ENCODE measurements around the gene PTGDS. TPM values are rescaled to one million over a fixed set of nuclear protein-coding genes. Genes with fewer than 3 reads are reported as not detected.

Gene PTGDS
- polyA plus RNA-seq, 1 donor from 2014 or later: 2.0 TPM

GRCh38 chr9:136995362-136995761, 18.1 kb downstream of the PTGDS start:
- Histone ChIP-seq H2AFZ (ENCODE audit: low read depth, low read length) (no peak overlapping the region), H3K27ac (ENCODE audit: low read length) (no peak overlapping the region), H3K27me3 (ENCODE audit: insufficient read depth, low read depth, low read length) (no peaks in the 10 kb centered on the region), H3K9me2 (ENCODE audit: insufficient read depth, low read length) (no peaks in the 10 kb centered on the region), H3K9me3 (ENCODE audit: low read length) (no peaks in the 10 kb centered on the region), H4K20me1 (ENCODE audit: insufficient read depth) (no peaks in the 10 kb centered on the region), H3K4me3 (ENCODE audit: low read length) (no peak overlapping the region), H3F3A (ENCODE audit: insufficient read depth, low read length, poor library complexity, severe bottlenecking) (no peaks in the 10 kb centered on the region), H3K9ac (ENCODE audit: low read length) (no peak overlapping the region), H3K79me2 (replicated peaks; ENCODE audit: insufficient read depth, low read length) (no peaks in the 10 kb centered on the region), H3K36me3 (ENCODE audit: insufficient read depth, low read length) (no peaks in the 10 kb centered on the region), H3K4me2 (ENCODE audit: low read length) (no peak overlapping the region)
- TF ChIP-seq CTCF (IDR thresholded peaks at IDR 0.05; ENCODE audit: poor library complexity, severe bottlenecking) (no peak), POLR2AphosphoS5 (IDR thresholded peaks at IDR 0.05) (no peak), RAD21 (conservative IDR thresholded peaks at IDR 0.05) (no peak), REST (IDR thresholded peaks at IDR 0.05; ENCODE audit: borderline replicate concordance) (no peak), MXI1 (conservative IDR thresholded peaks at IDR 0.05; ENCODE audit: poor library complexity, severe bottlenecking) (no peak), EP300 (conservative IDR thresholded peaks at IDR 0.05; ENCODE audit: poor library complexity, severe bottlenecking) (no peak), EZH2 (IDR thresholded peaks at IDR 0.05; ENCODE audit: borderline replicate concordance, insufficient read depth, low read length, poor library complexity, severe bottlenecking) (no peak)

- no peak overlapping the region for H3K4me2 ChIP-seq (ENCODE audit: low read length)
- no peaks in the 10 kb centered on the region for H3K27me3 ChIP-seq (ENCODE audit: insufficient read depth, low read depth, low read length)
- H3K9ac ChIP-seq (ENCODE audit: low read length): no peak overlapping the region
- H2AFZ ChIP-seq (ENCODE audit: low read depth, low read length): no peak overlapping the region
- H3K79me2 ChIP-seq (replicated peaks; ENCODE audit: insufficient read depth, low read length): no peaks in the 10 kb centered on the region
- no peaks in the 10 kb centered on the region for H3K9me2 ChIP-seq (ENCODE audit: insufficient read depth, low read length)
- H3K36me3 ChIP-seq (ENCODE audit: insufficient read depth, low read length): no peaks in the 10 kb centered on the region
- TF ChIP-seq EP300 (conservative IDR thresholded peaks at IDR 0.05; ENCODE audit: poor library complexity, severe bottlenecking): no peak
- TF ChIP-seq REST (IDR thresholded peaks at IDR 0.05; ENCODE audit: borderline replicate concordance): no peak
- no peak for TF ChIP-seq SMC3 (conservative IDR thresholded peaks at IDR 0.05; ENCODE audit: poor library complexity)
- TF ChIP-seq RAD21 (conservative IDR thresholded peaks at IDR 0.05): no peak
- no peak for TF ChIP-seq TAF1 (IDR thresholded peaks at IDR 0.05; ENCODE audit: low read depth)
- no peak overlapping the region for H3K4me3 ChIP-seq (ENCODE audit: low read length)
- no peaks in the 10 kb centered on the region for H3K9me3 ChIP-seq (ENCODE audit: low read length)
- H4K20me1 ChIP-seq (ENCODE audit: insufficient read depth): no peaks in the 10 kb centered on the region
- H3K27ac ChIP-seq (ENCODE audit: low read length): no peak overlapping the region
- no peaks in the 10 kb centered on the region for H3F3A ChIP-seq (ENCODE audit: insufficient read depth, low read length, poor library complexity, severe bottlenecking)
Measured at GRCh38 chr9:136995772-136996311, 18.5 kb downstream of the PTGDS start.

Data from neural cell (in vitro differentiated cells).